TTC549 (cell line): ENCODE results near the gene PAX5.

ENCODE experiments used
- FAIRE-seq: peaks from 2 replicates; lab custom pipeline; 2012; peaks lifted over from hg19 to GRCh38; lab: Jason Lieb, UNC

Gene PAX5

DNA sequence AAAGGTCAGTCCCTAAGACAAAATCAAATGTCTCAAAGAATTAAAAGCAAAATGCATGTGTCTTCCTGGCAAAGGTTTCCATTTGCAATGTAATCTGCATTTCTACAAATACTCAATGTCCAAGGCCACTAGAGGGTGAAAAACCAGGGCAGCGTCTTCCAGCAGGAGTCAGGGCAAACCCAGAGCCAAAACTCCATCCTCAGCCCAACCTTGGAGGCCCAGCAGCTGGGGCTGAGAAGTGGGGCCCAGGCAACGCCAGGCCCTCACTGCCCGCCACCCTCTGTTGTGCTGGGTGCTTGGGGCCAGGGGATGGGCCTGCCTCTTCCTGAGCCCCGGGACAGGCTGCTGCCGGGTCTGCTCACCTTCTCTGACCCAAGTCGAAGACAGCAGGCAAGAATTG lies 200.1 kb downstream of the PAX5 start:
- no peak for FAIRE-seq

GRCh38 chr9:36832164-36832795 lies 201.8 kb downstream of the PAX5 start:
- FAIRE-seq: no peak

DNA sequence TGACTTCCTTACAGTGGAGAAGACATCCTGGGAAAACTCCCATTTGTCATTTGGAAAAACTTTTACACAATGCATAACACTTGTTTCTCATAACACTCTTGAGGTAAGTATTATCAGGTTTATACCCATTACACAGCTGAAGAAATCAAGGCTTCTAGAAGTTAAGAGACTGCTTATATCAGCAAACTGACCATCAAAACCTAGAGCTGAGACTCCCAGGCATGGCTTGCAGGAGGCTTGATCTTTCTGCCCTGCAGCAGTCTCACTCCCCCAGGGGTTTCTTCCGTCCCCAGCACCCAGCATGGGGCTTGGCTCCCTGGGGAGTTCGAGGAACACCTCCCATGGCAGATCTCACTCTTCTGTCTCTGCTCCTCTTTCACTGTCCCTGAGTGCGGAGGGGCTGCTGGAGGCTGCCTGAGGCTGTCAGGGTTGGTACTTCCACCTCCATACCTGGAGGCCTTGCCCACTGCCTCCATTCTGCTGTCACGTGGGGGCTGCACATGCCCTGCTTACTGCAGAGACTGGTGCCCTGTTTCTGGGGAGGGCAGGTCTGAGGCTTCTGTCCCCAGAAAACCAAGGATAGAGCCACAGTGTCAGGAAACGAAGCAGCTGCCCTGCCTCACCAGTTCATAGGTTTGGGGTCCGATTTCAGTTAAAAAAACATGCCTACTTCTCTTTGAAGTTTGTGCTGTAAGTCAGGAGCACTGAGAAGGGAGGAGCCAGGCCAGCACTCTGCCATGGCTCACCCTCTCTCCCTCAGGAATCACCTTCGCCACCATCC lies 202.5 kb downstream of the PAX5 start:
- no peak for FAIRE-seq

GRCh38 chr9:36828611-36829013 lies 205.5 kb downstream of the PAX5 start:
- FAIRE-seq: no peak

DNA sequence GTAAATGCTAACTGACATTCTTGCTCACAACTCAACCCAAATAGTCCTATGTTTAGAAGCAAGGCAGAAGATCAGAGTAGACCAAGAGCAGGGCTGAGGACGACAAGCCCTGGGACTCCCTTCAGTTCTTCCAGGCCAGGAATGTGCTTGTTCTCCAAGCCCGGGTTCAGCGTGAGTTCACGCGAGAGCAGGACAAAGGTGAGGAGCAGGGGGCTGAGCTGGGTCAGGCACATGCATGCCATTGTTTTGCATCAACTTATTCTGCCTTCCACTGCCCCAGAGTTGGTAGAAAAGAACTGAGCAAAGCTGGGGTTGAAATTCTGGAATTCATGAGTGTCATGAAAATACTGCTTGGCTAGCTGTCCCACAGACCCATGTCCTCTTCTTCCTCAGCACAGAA lies 206.5 kb downstream of the PAX5 start:
- no peak for FAIRE-seq

GRCh38 chr9:36826581-36826980 lies 207.5 kb downstream of the PAX5 start:
- FAIRE-seq: no peak

DNA sequence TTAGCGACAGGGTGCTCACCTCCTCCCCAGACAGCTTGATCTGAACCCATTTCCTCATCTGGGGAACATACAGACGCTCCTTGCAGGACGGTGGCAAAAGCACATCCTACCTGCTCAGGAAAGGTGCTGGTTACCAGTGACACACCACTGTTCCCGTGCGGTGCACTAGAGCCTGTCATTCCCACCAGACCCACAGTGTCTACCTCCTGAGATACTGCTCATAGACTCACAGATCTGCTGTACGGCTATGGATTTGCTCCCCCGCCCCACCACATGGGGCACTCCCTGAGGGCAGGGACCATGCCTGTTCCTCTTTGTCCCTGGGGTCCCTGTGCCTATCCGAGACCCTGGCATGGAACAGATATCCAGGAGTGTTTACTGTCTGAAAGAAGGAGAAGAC lies 208.9 kb downstream of the PAX5 start:
- FAIRE-seq: no peak

- FAIRE-seq: no peak
Measured at GRCh38 chr9:36823934-36824333, 210.1 kb downstream of the PAX5 start.

- no peak for FAIRE-seq
Measured at GRCh38 chr9:36823466-36823865, 210.6 kb downstream of the PAX5 start.

DNA sequence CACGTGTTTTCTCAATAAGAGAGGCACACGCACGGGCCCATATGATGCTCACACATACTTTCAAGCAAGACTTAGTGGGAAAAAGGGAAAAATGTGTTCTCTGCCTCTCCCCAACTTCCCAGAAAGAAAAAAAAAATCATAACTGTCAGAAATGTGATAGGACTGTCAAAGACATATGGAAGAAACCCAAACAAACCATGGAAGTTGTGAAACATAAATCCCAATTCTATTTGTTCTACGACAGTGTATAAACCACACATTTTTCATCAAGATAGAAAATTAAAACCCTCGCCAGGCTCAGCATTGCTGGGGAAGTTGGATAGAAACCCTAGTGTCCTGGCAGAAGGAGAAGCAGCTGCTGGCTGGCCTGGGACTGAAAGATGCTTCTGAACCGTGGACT lies 211.9 kb downstream of the PAX5 start:
- no peak for FAIRE-seq

- no peak for FAIRE-seq
Measured at GRCh38 chr9:36820392-36820861, 213.6 kb downstream of the PAX5 start.

- no peak for FAIRE-seq
Measured at GRCh38 chr9:36818965-36819870, 214.8 kb downstream of the PAX5 start.

DNA sequence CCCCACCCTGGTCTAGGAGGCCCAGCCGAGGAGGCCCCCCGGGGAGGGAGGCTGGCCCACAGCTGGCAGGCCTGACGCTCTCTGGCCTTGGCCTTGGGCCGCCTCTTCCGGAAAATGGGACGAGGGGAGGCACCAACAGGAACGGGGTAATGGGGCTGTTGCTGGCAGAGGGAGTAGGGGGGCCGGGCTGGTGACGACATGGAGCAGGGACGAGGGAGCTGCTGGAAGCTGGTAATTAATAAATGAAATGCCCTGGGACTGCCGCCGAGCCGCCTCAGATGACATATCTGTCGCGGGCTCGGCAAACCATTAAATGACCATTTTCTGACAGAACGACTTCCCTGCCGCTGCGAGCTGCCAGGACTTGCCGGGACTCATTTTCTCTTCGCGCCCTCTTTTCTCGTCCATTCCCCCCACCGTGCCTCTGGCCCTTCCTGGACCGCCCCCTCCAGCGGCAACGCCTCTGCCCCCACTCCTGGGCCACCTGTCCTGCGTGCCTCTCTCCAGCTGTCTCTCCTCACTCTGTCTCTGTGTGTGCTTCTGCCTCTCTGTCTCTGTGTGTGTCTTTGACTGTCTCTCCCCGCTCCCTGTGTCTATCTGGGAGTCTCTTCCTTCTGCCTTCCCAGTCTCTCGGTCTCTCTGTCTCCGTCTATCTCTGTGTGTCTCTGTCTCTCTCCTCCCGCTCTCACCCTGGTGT lies 215.7 kb downstream of the PAX5 start:
- no peak for FAIRE-seq

GRCh38 chr9:36817160-36817834 lies 216.8 kb downstream of the PAX5 start:
- no peak for FAIRE-seq

GRCh38 chr9:36816371-36816770 lies 217.7 kb downstream of the PAX5 start:
- no peak for FAIRE-seq

DNA sequence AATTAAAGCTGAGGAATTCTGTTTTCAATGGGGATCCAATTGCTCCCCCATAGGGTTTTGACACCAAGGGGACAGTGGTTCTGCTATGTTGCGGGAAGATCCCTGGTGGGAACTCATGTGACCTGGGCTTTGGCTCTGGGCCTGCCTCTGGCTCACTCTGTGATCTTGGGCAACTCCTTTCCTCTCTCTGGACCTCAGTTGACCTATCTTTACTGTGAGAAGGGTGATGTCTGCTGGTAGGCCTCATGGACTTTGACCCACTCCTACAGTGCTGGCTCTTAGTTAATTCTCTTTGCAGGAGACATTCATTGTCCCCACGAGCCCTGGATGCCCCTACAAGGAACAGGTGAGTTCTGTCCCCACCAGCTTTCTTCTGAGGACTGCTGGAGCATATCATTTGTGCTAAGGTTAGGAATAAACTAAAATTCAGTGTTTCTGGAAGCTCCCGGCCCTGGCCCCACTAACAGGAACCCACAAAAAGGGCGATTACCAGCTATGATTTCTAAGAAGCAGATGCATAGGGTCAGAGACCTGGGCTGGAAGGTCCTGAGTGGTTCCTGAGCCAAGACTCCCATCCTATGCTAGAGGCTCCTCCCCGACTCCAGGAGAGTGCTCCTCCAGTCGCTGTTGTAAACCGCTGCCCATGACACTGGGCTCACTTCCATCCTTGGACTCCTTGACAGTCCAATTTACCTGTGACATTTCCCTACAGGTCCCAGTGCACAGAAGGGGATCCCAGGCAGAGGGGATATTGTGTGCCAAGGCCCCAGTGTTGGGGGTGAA lies 218.3 kb downstream of the PAX5 start:
- no peak for FAIRE-seq

DNA sequence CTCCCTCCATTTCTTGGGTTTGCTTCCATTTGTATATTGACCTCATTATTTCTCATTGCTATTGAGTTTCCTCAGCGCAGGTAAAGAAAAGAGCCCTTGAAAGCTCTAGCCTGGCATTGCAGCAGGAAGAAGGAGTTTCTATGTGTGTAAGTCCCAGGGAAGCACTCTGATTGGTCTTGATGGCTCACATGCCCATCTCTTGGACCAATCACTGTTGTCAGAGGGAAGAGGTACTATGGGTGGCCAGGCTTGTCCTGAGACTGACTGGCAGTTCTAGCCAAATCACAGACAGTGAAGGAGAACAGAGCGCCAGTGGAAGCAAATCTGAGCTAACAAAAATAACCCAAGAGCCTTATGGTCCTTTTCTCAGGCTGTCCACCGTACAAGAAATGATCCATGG lies 219.0 kb downstream of the PAX5 start:
- no peak for FAIRE-seq

GRCh38 chr9:36813154-36813553 lies 220.9 kb downstream of the PAX5 start:
- FAIRE-seq: no peak

DNA sequence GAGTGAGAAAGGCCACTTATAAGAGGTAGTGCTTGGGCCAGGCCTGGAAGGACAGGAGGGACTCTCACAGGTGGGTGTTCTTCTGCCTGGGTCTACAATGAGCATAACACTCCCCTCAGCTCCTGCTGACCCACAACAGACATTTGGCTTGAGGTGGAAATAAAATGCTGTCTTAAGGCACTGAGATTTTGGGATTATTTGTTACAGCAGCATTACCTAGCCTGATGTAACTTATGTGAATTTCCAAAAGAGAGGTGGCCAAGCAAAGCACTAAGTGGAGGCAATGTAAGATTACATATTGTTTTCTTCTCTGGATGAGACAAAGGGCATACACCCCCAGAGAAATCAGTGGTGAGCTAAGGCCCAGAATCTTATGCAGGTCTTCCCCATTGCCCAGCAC lies 221.5 kb downstream of the PAX5 start:
- FAIRE-seq: no peak

- no peak for FAIRE-seq
Measured at GRCh38 chr9:36808251-36808650, 225.8 kb downstream of the PAX5 start.

- no peak for FAIRE-seq
Measured at GRCh38 chr9:36803961-36804360, 230.1 kb downstream of the PAX5 start.
